Measurements from ENCODE around the gene DNAJC6. TPM values are rescaled to one million over a fixed set of nuclear protein-coding genes. Genes with fewer than 3 reads are reported as not detected.

The DNAJC6 gene
- total and polyA plus RNA-seq, 7 donors = 0.09 to 2.2 (median 0.46) TPM

- no peak for TF ChIP-seq CTCF (IDR thresholded peaks at IDR 0.05)
- 79 to 89% (median 81%) methylated on average over 2 of the region's 2 CpGs for WGBS, 3 donors
- DNase-seq = no peak
- H3K4me3 ChIP-seq = no peak overlapping the region
- intact Hi-C loops (cut with DNase I) = no loop called here
- no peak for ATAC-seq
- H3K4me1 ChIP-seq = no peaks in the 10 kb centered on the region
- H3K9me3 ChIP-seq = no peaks in the 10 kb centered on the region
- no peak overlapping the region for H3K27ac ChIP-seq
- no peaks in the 10 kb centered on the region for H3K27me3 ChIP-seq (ENCODE audit: insufficient read depth in 3 of 3, low read length in 2 of 3)
- H3K36me3 ChIP-seq (ENCODE audit: insufficient read depth in 1 of 2, low read depth in 1 of 2) = no peaks in the 10 kb centered on the region
Observed at GRCh38 chr1:65387821-65388220, 78.5 kb downstream of the DNAJC6 start.

DNA sequence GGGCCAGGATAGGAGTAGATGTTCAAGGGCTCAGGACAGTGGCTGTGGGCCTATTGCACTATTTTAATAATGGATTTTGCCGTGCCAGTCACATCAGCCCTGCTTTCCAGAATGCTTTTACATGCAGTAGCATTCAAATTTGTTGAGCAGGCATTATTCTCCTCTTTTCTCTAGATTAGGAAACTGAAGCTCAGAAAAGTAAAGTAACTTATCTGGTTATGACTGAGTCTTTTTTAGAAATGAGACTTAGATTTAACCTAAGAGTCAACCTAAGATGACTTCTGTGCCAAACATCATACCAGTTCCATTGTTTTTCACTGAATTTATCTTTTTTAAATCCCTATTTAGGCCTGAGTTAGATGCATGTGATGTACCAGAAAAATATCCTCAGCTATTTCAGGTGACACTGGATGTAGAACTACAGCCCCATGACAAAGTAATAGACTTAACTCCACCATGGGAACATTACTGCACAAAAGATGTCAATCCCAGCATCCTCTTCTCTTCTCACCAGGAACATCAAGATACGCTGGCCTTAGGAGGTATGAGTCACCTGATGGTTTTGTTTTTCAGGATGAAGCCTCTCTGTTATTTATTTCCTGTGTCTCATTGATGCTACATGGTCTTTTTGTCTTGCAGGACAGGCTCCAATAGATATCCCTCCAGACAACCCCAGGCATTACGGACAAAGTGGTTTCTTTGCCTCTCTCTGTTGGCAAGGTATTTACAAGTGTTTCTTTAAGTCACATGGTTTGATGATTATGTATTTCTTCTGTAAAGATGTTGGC, 79.8 kb downstream of the DNAJC6 start:
- ATAC-seq = no peak
- 85 to 87% (median 87%) methylated on average over 3 of the region's 3 CpGs for WGBS, 3 donors
- intact Hi-C loops (cut with DNase I) = no loop called here
- H3K9me3 ChIP-seq = no peaks in the 10 kb centered on the region
- no peaks in the 10 kb centered on the region for H3K27me3 ChIP-seq (ENCODE audit: insufficient read depth in 3 of 3, low read length in 2 of 3)
- no peaks in the 10 kb centered on the region for H3K4me1 ChIP-seq
- no peak for DNase-seq
- TF ChIP-seq CTCF (IDR thresholded peaks at IDR 0.05) = no peak
- H3K36me3 ChIP-seq (ENCODE audit: insufficient read depth in 1 of 2, low read depth in 1 of 2) = no peaks in the 10 kb centered on the region
- no peak overlapping the region for H3K4me3 ChIP-seq
- H3K27ac ChIP-seq = no peak overlapping the region

GRCh38 chr1:65392497-65392896, 83.2 kb downstream of the DNAJC6 start:
- Histone ChIP-seq H3K36me3 (ENCODE audit: insufficient read depth in 1 of 2, low read depth in 1 of 2) (no peaks in the 10 kb centered on the region), H3K4me1 (no peaks in the 10 kb centered on the region), H3K4me3 (no peak overlapping the region), H3K27ac (no peak overlapping the region), H3K9me3 (no peaks in the 10 kb centered on the region), H3K27me3 (ENCODE audit: insufficient read depth in 3 of 3, low read length in 2 of 3) (no peaks in the 10 kb centered on the region)
- no peak for DNase-seq
- ATAC-seq = no peak
- 96% methylated on average over 7 of the region's 7 CpGs for WGBS, 3 donors
- intact Hi-C loops (cut with DNase I) = no loop called here
- no peak for TF ChIP-seq CTCF (IDR thresholded peaks at IDR 0.05)

- no peaks in the 10 kb centered on the region for H3K36me3 ChIP-seq (ENCODE audit: insufficient read depth in 1 of 2, low read depth in 1 of 2)
- TF ChIP-seq CTCF (IDR thresholded peaks at IDR 0.05) = no peak
- ATAC-seq (no peak), DNase-seq (no peak)
- intact Hi-C loops (cut with DNase I) = no loop called here
- H3K4me1 ChIP-seq = no peaks in the 10 kb centered on the region
- H3K27ac ChIP-seq = no peak overlapping the region
- WGBS, 3 donors = 83 to 91% (median 83%) methylated on average over 2 of the region's 2 CpGs
- H3K4me3 ChIP-seq = no peak overlapping the region
- H3K9me3 ChIP-seq = no peaks in the 10 kb centered on the region
- no peaks in the 10 kb centered on the region for H3K27me3 ChIP-seq (ENCODE audit: insufficient read depth in 3 of 3, low read length in 2 of 3)
Observed at GRCh38 chr1:65393347-65393746, 84.0 kb downstream of the DNAJC6 start.

GRCh38 chr1:65393928-65394327, 84.6 kb downstream of the DNAJC6 start:
- WGBS, 3 donors = 43 to 55% (median 53%) methylated on average over 1 of the region's 1 CpG
- intact Hi-C loops (cut with DNase I) = no loop called here
- no peak for TF ChIP-seq CTCF (IDR thresholded peaks at IDR 0.05)
- DNase-seq (no peak), ATAC-seq (no peak)
- no peaks in the 10 kb centered on the region for H3K36me3 ChIP-seq (ENCODE audit: insufficient read depth in 1 of 2, low read depth in 1 of 2)
- H3K9me3 ChIP-seq = no peaks in the 10 kb centered on the region
- H3K27me3 ChIP-seq (ENCODE audit: insufficient read depth in 3 of 3, low read length in 2 of 3) = no peaks in the 10 kb centered on the region
- no peak overlapping the region for H3K4me3 ChIP-seq
- H3K27ac ChIP-seq = no peak overlapping the region
- no peaks in the 10 kb centered on the region for H3K4me1 ChIP-seq
